Peyer's patch (tissue), 4 donors: ENCODE measurements around the gene MSLN.

Experiments used
- CTCF ChIP-seq, 6 experiments: fragments of 450-650 bp in 4 of 6; fragments of 200-600 bp in 2 of 6; sonication (generic) in 1 of 6; IDR thresholded peaks; one replicate each; pipeline ENCODE4 v1.5.1; 2017 to 2019; ENCODE audit warnings: antibody characterized with exemption in 6 of 6, mild to moderate bottlenecking in 3 of 6, moderate library complexity in 1 of 6
- POLR2A ChIP-seq, 2 donors: fragments of 450-650 bp; IDR thresholded peaks; one replicate each; pipeline ENCODE4 v1.5.1; 2017; ENCODE audit warnings: antibody characterized with exemption in 2 of 2, mild to moderate bottlenecking in 2 of 2, moderate library complexity in 2 of 2

- no peak for TF ChIP-seq POLR2A (IDR thresholded peaks at IDR 0.05)
- TF ChIP-seq CTCF (IDR thresholded peaks at IDR 0.05), result no peak
These were observed 4.4 kb downstream of the MSLN start for GRCh38 chr16:764848-765487.
